HepG2 (cell line): ENCODE results near the gene ARL15. TPM values are rescaled to one million over a fixed set of nuclear protein-coding genes. Genes with fewer than 3 reads are reported as not detected.

Source experiments
- ATAC-seq: fragments of 200-7000 bp; cut with Tn5 transposase; 3 replicates; pipeline ENCODE4 v1.9.1; 2020; ENCODE audit warnings: mild to moderate bottlenecking, moderate library complexity
- BruUV-seq: library from RNA; stranded (reverse); fragments of 400-500 nt; replicated peaks from 2 replicates; lab custom pipeline; 2021; lab: Mats Ljungman, UMichigan
- CTCF ChIA-PET: fragments of 300-600 bp; formaldehyde crosslinking; extraction: SDS; loops from one replicate; lab custom pipeline; 2021; ENCODE audit warnings: low total read pairs, inconsistent platforms, low intra/inter-chr PET ratio; lab: Yijun Ruan, JAX
- POLR2A ChIA-PET: fragments of 350-600 bp; sonication (Branson Sonifier 250); formaldehyde crosslinking; loops from one replicate; lab custom pipeline; 2020; ENCODE audit warnings: antibody characterized with exemption, inconsistent platforms; lab: Yijun Ruan, JAX
- DNase-seq: peaks from one replicate; pipeline ENCODE4 v3.0.0-alpha.2; 2015; ENCODE audit warnings: low spot score
- FAIRE-seq: peaks from 3 replicates; lab custom pipeline; 2011; peaks lifted over from hg19 to GRCh38; lab: Jason Lieb, UNC
- H2AFZ ChIP-seq: one replicate; pipeline ENCODE4 v1.6.1; 2011; ENCODE audit warnings: low read length, inconsistent platforms
- H3K27ac ChIP-seq: fragments of 300-600 bp; 3 replicates; pipeline ENCODE4 v1.8.0; 2011; ENCODE audit warnings: mixed run types, mild to moderate bottlenecking, mixed read lengths, low read length, inconsistent platforms; ENCODE audit not compliant: insufficient read depth; ENCODE audit errors: extremely low read length
- H3K27me3 ChIP-seq, 2 experiments: fragments of 200-600 bp in 1 of 2; 2 replicates in 1 of 2; 3 replicates in 1 of 2; pipeline versions ENCODE4 v1.6.0 to v1.8.0; 2011; ENCODE audit warnings: low read length in 2 of 2, mild to moderate bottlenecking in 2 of 2, moderate library complexity in 2 of 2, inconsistent platforms in 1 of 2; ENCODE audit not compliant: insufficient read depth in 2 of 2, control insufficient read depth in 1 of 2
- H3K36me3 ChIP-seq, 2 experiments: fragments of 200-600 bp in 1 of 2; replicated peaks in 1 of 2; 2 replicates in 1 of 2; 3 replicates in 1 of 2; pipeline versions ENCODE4 v1.5.1 to v1.8.0; 2011; ENCODE audit warnings: low read length in 2 of 2, inconsistent platforms in 1 of 2; ENCODE audit not compliant: insufficient read depth in 2 of 2, control insufficient read depth in 1 of 2
- H3K4me1 ChIP-seq: 2 replicates; pipeline ENCODE4 v1.5.1; 2012; ENCODE audit warnings: low read length, inconsistent platforms; ENCODE audit not compliant: insufficient read depth
- H3K4me2 ChIP-seq: 2 replicates; pipeline ENCODE4 v1.6.0; 2011; ENCODE audit warnings: low read depth, low read length, inconsistent platforms
- H3K4me3 ChIP-seq, 3 experiments: fragments of 200-600 bp in 1 of 3; sonication (generic), shearing (Covaris generic) in 1 of 3; replicated peaks in 1 of 3; 2 replicates each; pipeline ENCODE4 v1.5.1; 2011 to 2016; ENCODE audit warnings: low read length in 3 of 3, inconsistent platforms in 2 of 3, low read depth in 2 of 3, mild to moderate bottlenecking in 2 of 3, control low read depth in 1 of 3, mixed read lengths in 1 of 3; ENCODE audit not compliant: insufficient read depth in 1 of 3
- H3K79me2 ChIP-seq: one replicate; pipeline ENCODE4 v1.6.1; 2011; ENCODE audit warnings: low read length, inconsistent platforms; ENCODE audit not compliant: insufficient read depth
- H3K9ac ChIP-seq: 2 replicates; pipeline ENCODE4 v1.6.0; 2011; ENCODE audit warnings: mild to moderate bottlenecking, low read depth, low read length, inconsistent platforms; ENCODE audit not compliant: insufficient read depth
- H3K9me3 ChIP-seq: 2 replicates; pipeline ENCODE4 v1.5.1; 2012; ENCODE audit warnings: mild to moderate bottlenecking, low read length
- H4K20me1 ChIP-seq: 2 replicates; pipeline ENCODE4 v1.6.0; 2011; ENCODE audit warnings: inconsistent platforms, mild to moderate bottlenecking, low read length, moderate library complexity; ENCODE audit not compliant: insufficient read depth
- BCL6 ChIP-seq: IDR thresholded peaks from 2 replicates; pipeline ENCODE4 v1.6.1; 2016; ENCODE audit warnings: missing genetic modification reagents, missing compliant biosample characterization
- CSRNP2 ChIP-seq: sonication (generic); formaldehyde crosslinking; conservative IDR thresholded peaks from 2 replicates; pipeline ENCODE4 v1.8.0; 2022; ENCODE audit warnings: low read depth, missing genetic modification reagents
- GATAD2A ChIP-seq: IDR thresholded peaks from 2 replicates; pipeline ENCODE4 v1.6.1; 2016
- HOXD1 ChIP-seq: sonication (generic); formaldehyde crosslinking; IDR thresholded peaks from 2 replicates; pipeline ENCODE4 v1.5.0; 2020; ENCODE audit warnings: missing genetic modification reagents
- ISL2 ChIP-seq: sonication (generic); formaldehyde crosslinking; IDR thresholded peaks from 2 replicates; pipeline ENCODE4 v1.5.0; 2020; ENCODE audit warnings: missing genetic modification reagents
- JUND ChIP-seq: sonication (generic); formaldehyde crosslinking; IDR thresholded peaks from 2 replicates; pipeline ENCODE4 v1.8.0; 2022; ENCODE audit warnings: mild to moderate bottlenecking, missing genetic modification reagents
- NR2F6 ChIP-seq, 2 experiments: IDR thresholded peaks; 2 replicates each; pipeline ENCODE4 v1.6.1; 2016; ENCODE audit warnings: antibody characterized with exemption in 1 of 2, mild to moderate bottlenecking in 1 of 2
- PRPF4 ChIP-seq: fragments of 200-400 bp; formaldehyde crosslinking; IDR thresholded peaks from 2 replicates; pipeline ENCODE4 v1.6.1; 2016; ENCODE audit warnings: low read length, low read depth; ENCODE audit not compliant: poor library complexity, severe bottlenecking
- ZNF142 ChIP-seq: sonication (generic); formaldehyde crosslinking; IDR thresholded peaks from 2 replicates; pipeline ENCODE4 v1.4.0; 2020; ENCODE audit warnings: missing genetic modification reagents
- ZNF646 ChIP-seq: sonication (generic); formaldehyde crosslinking; IDR thresholded peaks from 2 replicates; pipeline ENCODE4 v1.9.0; 2021; ENCODE audit warnings: mild to moderate bottlenecking, missing genetic modification reagents
- ZNF839 ChIP-seq: sonication (generic); formaldehyde crosslinking; IDR thresholded peaks from 2 replicates; pipeline ENCODE4 v1.4.0; 2020; ENCODE audit warnings: missing genetic modification reagents, mild to moderate bottlenecking, borderline replicate concordance
- WGBS: methylation state at CpG from one replicate; pipeline ENCODE4 v1.1.6; 2017; ENCODE audit warnings: low lambda C conversion rate; 5-methylcytosine and 5-hydroxymethylcytosine counted together
- in situ Hi-C: cut with HindIII; loops from 2 replicates; pipeline ENCODE4 v1.10.0; 2017; ENCODE audit warnings: low pct_unique_long_range_greater_than_20kb; ENCODE audit not compliant: extremely low pct_ligation_motif_present
- intact Hi-C: fragments of 100-400 bp; cut with micrococcal nuclease; formaldehyde crosslinking; loops from one replicate; pipeline ENCODE4 v1.10.0; 2022; ENCODE audit not compliant: unreplicated experiment
- polyA plus RNA-seq, 8 experiments: library from polyadenylated mRNA; depleted of rRNA in 3 of 8; stranded (reverse) in 7 of 8; unstranded in 1 of 8; fragments of >200 nt; fragmentation: Illumina TruSeq in 4 of 8; extraction: Trizol in 4 of 8; gene quantifications; 2 replicates each; pipeline versions ENCODE4 v1.2.1 to v1.2.3, GENCODE V29; 2011 to 2016; ENCODE audit warnings: low read depth in 4 of 8, missing spikeins in 1 of 8, mixed read lengths in 1 of 8; ENCODE audit not compliant: insufficient read depth in 1 of 8
- total RNA-seq, 5 experiments: library from RNA; depleted of rRNA; stranded (reverse); fragments of >200 nt; fragmentation: Illumina TruSeq; extraction: Trizol; gene quantifications; 2 replicates each; pipeline ENCODE4 v1.2.3, GENCODE V29; 2016; ENCODE audit warnings: low read depth in 1 of 5

Gene ARL15
- total and polyA plus RNA-seq, 2 of the 13 experiments (the other 11 are each of a cell fraction or from before 2014, with no cell fraction given) = 2.5 to 7.7 TPM

GRCh38 chr5:54306893-54307292 lies 3.5 kb downstream of the ARL15 start:
- ATAC-seq = no peak
- H3K4me2 ChIP-seq = 0 out of 2 replicates have a peak overlapping the region, but pooled peaks have one; percentile 19
- H3K79me2 ChIP-seq = no peaks in the 10 kb centered on the region
- ChIA-PET POLR2A (no interaction called here), CTCF (no interaction called here)
- H3K9ac ChIP-seq = no peak overlapping the region
- BruUV-seq = no TSS peak
- no peaks in the 10 kb centered on the region for H3K36me3 ChIP-seq
- H3K27me3 ChIP-seq = no peaks in the 10 kb centered on the region; a peak in 2 of 5 replicates
- H3K4me1 ChIP-seq = peaks cover 41% of the 10 kb centered on the region
- in situ Hi-C loops (no loop called here), intact Hi-C loops (no loop called here)
- peaks cover 6% of the 10 kb centered on the region; the same call in 1 of the 2 replicates for H4K20me1 ChIP-seq
- no peaks in the 10 kb centered on the region for H3K9me3 ChIP-seq
- no peak for FAIRE-seq
- H3K4me3 ChIP-seq = no peak overlapping the region
- 9% methylated on average over 1 of the region's 1 CpG for WGBS
- no peak overlapping the region for H3K27ac ChIP-seq
- DNase-seq = no peak
- no peak overlapping the region for H2AFZ ChIP-seq
- no peak for TF ChIP-seq ISL2 (CRISPR knock-in tag)
- no peak for TF ChIP-seq ZNF839 (CRISPR knock-in tag)
- TF ChIP-seq JUND (CRISPR knock-in tag) = no peak
- TF ChIP-seq HOXD1 (CRISPR knock-in tag) = no peak
- TF ChIP-seq ZNF142 (CRISPR knock-in tag) = no peak
- TF ChIP-seq CSRNP2 = no peak
- no peak for TF ChIP-seq PRPF4
- TF ChIP-seq BCL6 = peak; percentile 95
- TF ChIP-seq ZNF646 = no peak
- TF ChIP-seq GATAD2A = peak; percentile 31; the same call in 1 of the 2 replicates
- TF ChIP-seq NR2F6 (IDR thresholded peaks at IDR 0.05) = peak; percentile 22; the same call in 1 of the 2 replicates
- 0 out of 2 replicates have a peak, but pooled peaks have one; percentile 19 for TF ChIP-seq NR2F6 (CRISPR knock-in tag; IDR thresholded peaks at IDR 0.05)
